Gastrocnemius medialis (tissue), 4 donors: ENCODE results near the gene SGK1.
"Not testable (repeated sequence)": the region's sequence is repeated elsewhere in the genome, so short reads cannot be mapped to it uniquely, and the experiment has no call there.

ENCODE experiments used
- CTCF ChIP-seq, 5 experiments: fragments of 450-650 bp in 3 of 5; fragments of 200-600 bp in 2 of 5; sonication (generic) in 2 of 5; IDR thresholded peaks in 4 of 5; conservative IDR thresholded peaks in 1 of 5; 1 replicate in 4 of 5; 2 replicates in 1 of 5; pipeline ENCODE4 v1.5.1; 2016 to 2019; ENCODE audit warnings: antibody characterized with exemption in 5 of 5, mild to moderate bottlenecking in 3 of 5, moderate library complexity in 3 of 5
- POLR2A ChIP-seq, 2 donors: fragments of 450-650 bp; IDR thresholded peaks; one replicate each; pipeline ENCODE4 v1.6.1; 2017; ENCODE audit warnings: antibody characterized with exemption in 2 of 2, mild to moderate bottlenecking in 2 of 2, moderate library complexity in 2 of 2

- TF ChIP-seq CTCF (IDR thresholded peaks at IDR 0.05 in 4 of 5, conservative IDR thresholded peaks at IDR 0.05 in 1 of 5); POLR2A (IDR thresholded peaks at IDR 0.05): not testable (repeated sequence)
Observed at GRCh38 chr6:134192609-134193008, 125.3 kb downstream of the SGK1 start.
